IPS-18c (cell line): ENCODE measurements around the gene SNU13.
"Not testable (repeated sequence)": the region's sequence is repeated elsewhere in the genome, so short reads cannot be mapped to it uniquely, and the experiment has no call there.

Experiments used
- H3K4me3 ChIP-seq: 2 replicates; pipeline ENCODE4 v1.7.0; 2013; ENCODE audit warnings: low read depth, mild to moderate bottlenecking, low read length, moderate library complexity; ENCODE audit not compliant: insufficient read depth
- H3K9me3 ChIP-seq: one replicate; pipeline ENCODE4 v1.6.1; 2013; ENCODE audit warnings: mild to moderate bottlenecking, low read length, moderate library complexity; ENCODE audit not compliant: control insufficient read depth, insufficient read depth

Gene SNU13

GRCh38 chr22:41688365-41689211, at the start of gene SNU13:
Gene SNU13 (minus strand): TSS chr22:41688867. CDS start chr22:41688796, 71 bp downstream.
- peak within 1 kb of the TSS; percentile 93 for H3K4me3 ChIP-seq
- no peaks in the 10 kb centered on the region for H3K9me3 ChIP-seq

- H3K9me3 ChIP-seq, result not testable (repeated sequence)
Observed at GRCh38 chr22:41733241-41733640, 44.6 kb upstream of the SNU13 start.

GRCh38 chr22:41732096-41732772, 43.6 kb upstream of the SNU13 start:
- Histone ChIP-seq H3K9me3 (no peaks in the 10 kb centered on the region), H3K4me3 (no peak overlapping the region)

More at GRCh38 chr22:41733241-41733640, 44.6 kb upstream of the SNU13 start:
- H3K4me3 ChIP-seq, result not testable (repeated sequence)

GRCh38 chr22:41731609-41732008, 42.9 kb upstream of the SNU13 start:
- H3K9me3 ChIP-seq, result no peaks in the 10 kb centered on the region
- no peak overlapping the region for H3K4me3 ChIP-seq

GRCh38 chr22:41725510-41726110, 36.9 kb upstream of the SNU13 start:
- H3K9me3 ChIP-seq, result no peaks in the 10 kb centered on the region
- H3K4me3 ChIP-seq, result no peak overlapping the region

- H3K4me3 ChIP-seq, result no peak overlapping the region
- H3K9me3 ChIP-seq, result no peaks in the 10 kb centered on the region
Observed at GRCh38 chr22:41722496-41722895, 33.8 kb upstream of the SNU13 start.

- Histone ChIP-seq H3K4me3 (no peak overlapping the region), H3K9me3 (no peaks in the 10 kb centered on the region)
Observed at GRCh38 chr22:41713004-41713403, 24.3 kb upstream of the SNU13 start.

- Histone ChIP-seq H3K9me3 (no peaks in the 10 kb centered on the region), H3K4me3 (no peak overlapping the region)
Observed at GRCh38 chr22:41709341-41709740, 20.7 kb upstream of the SNU13 start.

GRCh38 chr22:41702763-41703162, 14.1 kb upstream of the SNU13 start:
- no peaks in the 10 kb centered on the region for H3K9me3 ChIP-seq

GRCh38 chr22:41700108-41700364, 11.4 kb upstream of the SNU13 start:
- Histone ChIP-seq H3K4me3 (no peak overlapping the region), H3K9me3 (no peaks in the 10 kb centered on the region)

More at GRCh38 chr22:41702763-41703162, 14.1 kb upstream of the SNU13 start:
- H3K4me3 ChIP-seq, result no peak overlapping the region

- H3K9me3 ChIP-seq, result no peaks in the 10 kb centered on the region
- H3K4me3 ChIP-seq, result no peak within 1 kb of the TSS
Observed at GRCh38 chr22:41699264-41700107, 10.8 kb upstream of the SNU13 start, which contains the start of gene MEI1. Gene MEI1 (plus strand): TSS chr22:41699503. CDS start chr22:41699539, 36 bp downstream.

- Histone ChIP-seq H3K9me3 (no peaks in the 10 kb centered on the region), H3K4me3 (no peak overlapping the region)
Observed at GRCh38 chr22:41697126-41697775, 8.6 kb upstream of the SNU13 start.

GRCh38 chr22:41696703-41697102, 8.0 kb upstream of the SNU13 start:
- H3K9me3 ChIP-seq, result no peaks in the 10 kb centered on the region

GRCh38 chr22:41695211-41695610, 6.5 kb upstream of the SNU13 start:
- Histone ChIP-seq H3K9me3 (no peaks in the 10 kb centered on the region), H3K4me3 (no peak overlapping the region)

More at GRCh38 chr22:41696703-41697102, 8.0 kb upstream of the SNU13 start:
- no peak overlapping the region for H3K4me3 ChIP-seq

GRCh38 chr22:41690476-41690875, 1.8 kb upstream of the SNU13 start:
- Histone ChIP-seq H3K4me3 (no peak overlapping the region), H3K9me3 (no peaks in the 10 kb centered on the region)

GRCh38 chr22:41687901-41688364, 734 bp downstream of the SNU13 start:
- Histone ChIP-seq H3K9me3 (no peaks in the 10 kb centered on the region), H3K4me3 (peak overlapping the region; percentile 93)

- not testable (repeated sequence) for H3K4me3 ChIP-seq, H3K9me3 ChIP-seq
Observed at GRCh38 chr22:41686890-41687289, 1.8 kb downstream of the SNU13 start.
